ELF-1 (cell line): ENCODE measurements around the gene NAV3.
"Not testable (repeated sequence)": the region's sequence is repeated elsewhere in the genome, so short reads cannot be mapped to it uniquely, and the experiment has no call there.

ENCODE experiments used
- DNase-seq: peaks from one replicate; pipeline ENCODE4 v3.0.0-alpha.2; 2016; ENCODE audit warnings: low read depth, low spot score

Gene NAV3

DNA sequence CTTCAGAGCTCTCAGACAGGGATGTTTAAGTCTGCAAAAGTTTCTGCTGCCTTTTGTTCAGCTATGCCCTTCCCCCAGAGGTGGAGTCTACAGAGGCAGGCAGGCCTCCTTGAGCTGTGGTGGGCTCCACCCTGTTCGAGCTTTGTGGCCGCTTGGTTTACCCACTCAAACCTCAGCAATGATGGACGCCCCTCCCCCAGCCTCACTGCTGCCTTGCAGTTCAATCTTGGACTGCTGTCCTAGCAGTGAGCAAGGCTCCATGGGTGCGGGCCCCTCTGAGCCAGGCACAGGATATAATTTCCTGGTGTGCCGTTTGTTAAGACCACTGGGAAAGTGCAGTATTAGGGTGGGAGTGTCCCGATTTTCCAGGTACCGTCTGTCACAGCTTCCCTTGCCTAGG is 427.0 kb downstream of the NAV3 start:
- not testable (repeated sequence) for DNase-seq

DNA sequence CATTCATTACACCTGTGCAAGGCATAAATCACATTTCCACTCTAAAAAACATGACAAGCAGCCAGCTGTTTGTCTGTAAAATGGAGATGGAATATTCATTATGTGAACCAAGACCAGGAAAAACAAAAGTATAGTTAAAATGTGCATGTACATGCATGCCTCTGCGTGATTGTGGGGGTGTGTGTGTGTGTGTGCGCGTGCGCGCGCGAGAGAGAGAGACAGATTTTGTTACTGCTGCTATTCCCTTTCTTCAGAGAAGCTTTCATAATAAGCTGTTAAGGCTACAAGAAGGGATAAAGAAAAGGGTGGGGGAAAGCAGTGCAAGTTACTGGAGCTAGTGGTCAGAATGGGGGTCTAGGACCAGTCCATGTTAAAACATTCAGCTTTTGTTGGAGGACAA is 430.3 kb downstream of the NAV3 start:
- no peak for DNase-seq

DNA sequence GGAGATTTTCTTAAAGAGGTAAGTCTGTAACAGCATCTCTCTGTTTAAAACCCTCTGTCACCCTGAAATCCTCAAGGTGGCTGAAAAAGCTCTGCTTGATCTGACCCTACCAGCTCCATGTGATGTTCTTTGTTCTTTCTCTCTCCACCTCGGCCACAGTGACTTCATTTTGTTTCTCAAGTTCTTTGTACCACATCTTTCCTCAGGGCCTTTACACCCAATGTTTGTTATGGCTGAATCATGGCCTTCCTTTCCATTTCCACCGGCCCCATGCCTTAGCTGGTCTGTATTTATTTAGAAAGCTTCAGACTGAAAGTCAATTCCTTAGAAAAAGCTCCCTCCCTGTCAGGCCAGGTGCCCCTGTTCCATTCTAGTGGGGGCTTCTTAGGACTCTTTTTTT is 431.2 kb downstream of the NAV3 start:
- DNase-seq, result no peak
